ENCODE measurements around the gene UBE2Q2.
"Not testable (repeated sequence)": the region's sequence is repeated elsewhere in the genome, so short reads cannot be mapped to it uniquely, and the experiment has no call there.

UBE2Q2 gene

GRCh38 chr15:75842722-75843677 is at the start of gene UBE2Q2:
TSS of gene UBE2Q2 (plus strand) at chr15:75843447. CDS start at chr15:75843667, 220 bp downstream.
- no peak for DNase-seq

GRCh38 chr15:75796321-75796720 is 46.9 kb upstream of the UBE2Q2 start:
- DNase-seq, result no peak

- DNase-seq, result not testable (repeated sequence)
Observed at GRCh38 chr15:75797146-75797545, 46.1 kb upstream of the UBE2Q2 start.

GRCh38 chr15:75799190-75799589 is 44.1 kb upstream of the UBE2Q2 start:
- no peak for DNase-seq

GRCh38 chr15:75800409-75800808 is 42.8 kb upstream of the UBE2Q2 start:
- DNase-seq, result not testable (repeated sequence)

GRCh38 chr15:75801859-75802593 is 41.2 kb upstream of the UBE2Q2 start:
- DNase-seq, result peak; percentile 8

GRCh38 chr15:75807486-75807885 is 35.8 kb upstream of the UBE2Q2 start:
- DNase-seq, result not testable (repeated sequence)

- not testable (repeated sequence) for DNase-seq
Observed at GRCh38 chr15:75808009-75808408, 35.2 kb upstream of the UBE2Q2 start.

GRCh38 chr15:75808563-75808962 is 34.7 kb upstream of the UBE2Q2 start:
- no peak for DNase-seq

- no peak for DNase-seq
Observed at GRCh38 chr15:75809986-75810750, 33.1 kb upstream of the UBE2Q2 start.

- no peak for DNase-seq
Observed at GRCh38 chr15:75810874-75811498, 32.3 kb upstream of the UBE2Q2 start.

- no peak for DNase-seq
Observed at GRCh38 chr15:75811626-75812025, 31.6 kb upstream of the UBE2Q2 start.

GRCh38 chr15:75814794-75815193 is 28.5 kb upstream of the UBE2Q2 start:
- no peak for DNase-seq

- DNase-seq, result no peak
Observed at GRCh38 chr15:75815811-75816719, 27.2 kb upstream of the UBE2Q2 start.

- no peak for DNase-seq
Observed at GRCh38 chr15:75817138-75817935, 25.9 kb upstream of the UBE2Q2 start.

GRCh38 chr15:75820206-75820605 is 23.0 kb upstream of the UBE2Q2 start:
- DNase-seq, result no peak

- no peak for DNase-seq
Observed at GRCh38 chr15:75821786-75822345, 21.4 kb upstream of the UBE2Q2 start.

- DNase-seq, result no peak
Observed at GRCh38 chr15:75822685-75823278, 20.5 kb upstream of the UBE2Q2 start.

- no peak for DNase-seq
Observed at GRCh38 chr15:75823860-75824613, 19.2 kb upstream of the UBE2Q2 start.
